ENCODE results near the gene SMIM33.

GRCh38 chr5:139426203-139426885, 44.5 kb upstream of the SMIM33 start:
- TF ChIP-seq CTCF (conservative IDR thresholded peaks at IDR 0.05) = no peak
- TF ChIP-seq ZFX (IDR thresholded peaks at IDR 0.05) = no peak

Data from C4-2B (cell line).